Measurements from ENCODE around the gene MTMR4.
A peak's percentile ranks its signal among the peaks of the same experiment; 100 is the strongest.

MTMR4 gene

DNA sequence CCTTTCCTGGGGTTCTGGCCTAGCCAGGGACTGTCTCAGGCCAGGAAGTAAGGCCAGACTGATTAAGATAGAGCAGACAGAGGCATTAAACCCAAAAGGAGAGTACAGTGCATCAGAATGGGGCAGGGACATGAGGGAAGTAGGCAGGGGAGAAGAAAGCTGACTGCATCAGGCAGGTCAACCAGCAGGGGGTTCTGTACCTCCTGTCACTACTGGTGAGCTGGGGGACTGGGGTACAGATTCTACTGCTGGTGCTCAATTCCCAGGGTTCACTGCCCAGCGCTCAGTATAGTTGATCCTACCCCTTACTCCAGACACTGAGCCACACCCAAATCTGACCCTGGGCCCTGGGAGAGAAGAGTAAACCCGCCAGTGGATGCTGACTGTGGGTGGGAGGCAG, 12.9 kb upstream of the MTMR4 start:
- TF ChIP-seq, protein P1, sequence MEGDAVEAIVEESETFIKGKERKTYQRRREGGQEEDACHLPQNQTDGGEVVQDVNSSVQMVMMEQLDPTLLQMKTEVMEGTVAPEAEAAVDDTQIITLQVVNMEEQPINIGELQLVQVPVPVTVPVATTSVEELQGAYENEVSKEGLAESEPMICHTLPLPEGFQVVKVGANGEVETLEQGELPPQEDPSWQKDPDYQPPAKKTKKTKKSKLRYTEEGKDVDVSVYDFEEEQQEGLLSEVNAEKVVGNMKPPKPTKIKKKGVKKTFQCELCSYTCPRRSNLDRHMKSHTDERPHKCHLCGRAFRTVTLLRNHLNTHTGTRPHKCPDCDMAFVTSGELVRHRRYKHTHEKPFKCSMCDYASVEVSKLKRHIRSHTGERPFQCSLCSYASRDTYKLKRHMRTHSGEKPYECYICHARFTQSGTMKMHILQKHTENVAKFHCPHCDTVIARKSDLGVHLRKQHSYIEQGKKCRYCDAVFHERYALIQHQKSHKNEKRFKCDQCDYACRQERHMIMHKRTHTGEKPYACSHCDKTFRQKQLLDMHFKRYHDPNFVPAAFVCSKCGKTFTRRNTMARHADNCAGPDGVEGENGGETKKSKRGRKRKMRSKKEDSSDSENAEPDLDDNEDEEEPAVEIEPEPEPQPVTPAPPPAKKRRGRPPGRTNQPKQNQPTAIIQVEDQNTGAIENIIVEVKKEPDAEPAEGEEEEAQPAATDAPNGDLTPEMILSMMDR (conservative IDR thresholded peaks at IDR 0.05; ENCODE audit: low read depth, low read length), result peak; percentile 25; the same call in 1 of the 2 replicates
- Histone ChIP-seq H4K20me1 (ENCODE audit: insufficient read depth) (no peaks in the 10 kb centered on the region), H3K9ac (no peak overlapping the region), H3K27me3 (ENCODE audit: insufficient read depth, low read depth) (0 out of 2 replicates have a peak, but pooled peaks cover 3% of the 10 kb centered on the region), H3K4me3 (IDR thresholded peaks at IDR 0.05; ENCODE audit: insufficient read depth, low read depth, low read length) (no peak overlapping the region), H3K27ac (no peak overlapping the region), H3K79me2 (ENCODE audit: insufficient read depth, low read depth) (no peaks in the 10 kb centered on the region), H3K4me1 (ENCODE audit: low read depth, poor library complexity, severe bottlenecking) (peaks cover 9% of the 10 kb centered on the region), H2AFZ (ENCODE audit: low read depth) (no peak overlapping the region), H3K4me2 (no peak overlapping the region), H3K36me3 (ENCODE audit: insufficient read depth) (no peaks in the 10 kb centered on the region)

DNA sequence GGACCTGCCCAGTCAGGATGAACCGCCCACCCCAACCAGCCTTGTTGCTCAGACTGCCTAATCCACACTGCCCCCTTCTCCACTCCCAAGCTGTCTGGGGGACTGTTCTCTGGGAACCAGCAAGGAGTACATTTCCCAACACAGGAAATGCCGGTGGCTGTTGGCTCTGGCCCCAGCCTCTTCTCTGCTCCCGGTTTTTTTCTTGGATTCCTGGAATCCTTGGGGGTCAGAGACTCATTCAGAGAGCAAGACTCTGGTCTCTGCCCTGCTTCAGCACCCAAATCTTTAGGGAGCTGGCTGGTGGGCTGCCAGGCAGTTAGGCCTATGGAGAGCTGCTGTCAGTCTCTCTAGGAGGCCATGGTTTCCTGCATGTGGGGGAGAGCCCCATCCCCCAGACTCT, 10.8 kb upstream of the MTMR4 start:
- no peaks in the 10 kb centered on the region for H4K20me1 ChIP-seq (ENCODE audit: insufficient read depth)
- H3K79me2 ChIP-seq (ENCODE audit: insufficient read depth, low read depth), result no peaks in the 10 kb centered on the region
- H3K27me3 ChIP-seq (ENCODE audit: insufficient read depth, low read depth), result no peaks in the 10 kb centered on the region
- H2AFZ ChIP-seq (ENCODE audit: low read depth), result no peak overlapping the region
- no peaks in the 10 kb centered on the region for H3K36me3 ChIP-seq (ENCODE audit: insufficient read depth)
- no peak overlapping the region for H3K4me2 ChIP-seq
- no peak overlapping the region for H3K9ac ChIP-seq
- H3K27ac ChIP-seq, result no peak overlapping the region
- TF ChIP-seq, protein P1 (conservative IDR thresholded peaks at IDR 0.05; ENCODE audit: low read depth, low read length), result no peak
- peaks cover 6% of the 10 kb centered on the region for H3K4me1 ChIP-seq (ENCODE audit: low read depth, poor library complexity, severe bottlenecking)
- H3K4me3 ChIP-seq (IDR thresholded peaks at IDR 0.05; ENCODE audit: insufficient read depth, low read depth, low read length), result no peak overlapping the region

DNA sequence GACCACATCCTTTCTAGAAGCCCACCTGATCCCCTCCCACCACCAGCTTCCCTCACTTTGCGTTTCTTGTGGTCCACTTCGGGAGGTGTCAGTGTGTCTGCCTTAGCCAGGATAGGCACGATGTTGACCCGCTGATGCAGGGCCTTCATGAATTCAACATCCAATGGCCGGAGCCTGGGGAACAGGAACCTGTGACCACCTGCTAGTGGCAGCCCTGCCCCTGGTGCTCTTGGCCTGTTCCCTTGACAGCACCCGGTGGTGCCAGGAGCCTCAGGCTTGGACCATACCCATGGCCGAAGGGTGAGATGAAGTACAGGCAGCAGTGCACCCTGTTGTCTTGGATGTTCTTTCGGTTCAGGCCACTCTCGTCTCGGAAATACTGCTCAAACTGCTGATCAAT, 7.2 kb upstream of the MTMR4 start:
- H3K4me1 ChIP-seq (ENCODE audit: low read depth, poor library complexity, severe bottlenecking), result peaks cover 11% of the 10 kb centered on the region
- no peak overlapping the region for H3K27ac ChIP-seq
- no peak overlapping the region for H3K4me3 ChIP-seq (IDR thresholded peaks at IDR 0.05; ENCODE audit: insufficient read depth, low read depth, low read length)
- no peak overlapping the region for H3K4me2 ChIP-seq
- no peaks in the 10 kb centered on the region for H4K20me1 ChIP-seq (ENCODE audit: insufficient read depth)
- H3K27me3 ChIP-seq (ENCODE audit: insufficient read depth, low read depth), result no peaks in the 10 kb centered on the region
- no peak overlapping the region for H2AFZ ChIP-seq (ENCODE audit: low read depth)
- no peaks in the 10 kb centered on the region for H3K36me3 ChIP-seq (ENCODE audit: insufficient read depth)
- H3K79me2 ChIP-seq (ENCODE audit: insufficient read depth, low read depth), result no peaks in the 10 kb centered on the region
- TF ChIP-seq, protein P1 (conservative IDR thresholded peaks at IDR 0.05; ENCODE audit: low read depth, low read length), result no peak
- H3K9ac ChIP-seq, result no peak overlapping the region

DNA sequence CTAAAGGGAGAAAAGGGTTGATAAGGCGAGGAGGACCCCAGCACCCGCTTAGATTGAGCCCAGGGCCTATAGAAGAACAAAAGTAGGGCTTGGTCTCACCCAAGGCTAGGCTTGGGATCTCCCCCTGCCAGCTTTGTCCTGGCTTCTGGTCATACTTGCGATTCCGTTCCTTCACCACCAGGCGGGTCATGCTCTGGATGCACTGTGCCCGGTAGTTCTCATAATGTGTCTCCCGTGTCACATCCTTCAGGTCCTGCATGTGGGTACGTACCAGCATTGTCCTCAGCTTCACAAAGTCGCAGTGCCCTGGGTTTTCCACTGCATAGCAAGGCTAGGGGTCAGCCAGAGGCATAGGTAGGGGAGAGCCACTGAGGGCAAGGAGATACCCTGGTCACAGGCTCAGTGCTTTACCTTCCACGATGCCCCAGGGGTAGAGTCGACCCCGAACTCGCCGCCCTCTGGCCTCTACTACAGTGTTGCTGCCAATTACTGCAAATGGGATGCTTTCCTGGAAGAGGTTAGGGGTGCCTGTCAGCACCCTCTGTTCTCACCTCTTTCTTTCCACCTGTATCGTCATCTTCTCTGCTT, 6.5 kb upstream of the MTMR4 start:
- H3K9ac ChIP-seq, result no peak overlapping the region
- H3K27ac ChIP-seq, result no peak overlapping the region
- H3K4me1 ChIP-seq (ENCODE audit: low read depth, poor library complexity, severe bottlenecking), result peaks cover 18% of the 10 kb centered on the region
- H2AFZ ChIP-seq (ENCODE audit: low read depth), result no peak overlapping the region
- H4K20me1 ChIP-seq (ENCODE audit: insufficient read depth), result no peaks in the 10 kb centered on the region
- H3K36me3 ChIP-seq (ENCODE audit: insufficient read depth), result no peaks in the 10 kb centered on the region
- H3K27me3 ChIP-seq (ENCODE audit: insufficient read depth, low read depth), result no peaks in the 10 kb centered on the region
- no peak overlapping the region for H3K4me3 ChIP-seq (IDR thresholded peaks at IDR 0.05; ENCODE audit: insufficient read depth, low read depth, low read length)
- H3K4me2 ChIP-seq, result no peak overlapping the region
- no peaks in the 10 kb centered on the region for H3K79me2 ChIP-seq (ENCODE audit: insufficient read depth, low read depth)
- TF ChIP-seq, protein P1 (conservative IDR thresholded peaks at IDR 0.05; ENCODE audit: low read depth, low read length), result peak; percentile 29

Measured in KMS-11 (cell line).